Measurements from ENCODE around the gene PRMT1. TPM values are rescaled to one million over a fixed set of nuclear protein-coding genes. Genes with fewer than 3 reads are reported as not detected.

The PRMT1 gene
- total RNA-seq, 2 donors from 2014 or later: 83.9 to 97.7 TPM

- H3K27me3 Mint-ChIP-seq: no peaks in the 10 kb centered on the region
- peak; percentile 75 for ATAC-seq
- no peaks in the 10 kb centered on the region for H3K9me3 ChIP-seq (ENCODE audit: control insufficient read depth, low read length, poor library complexity, severe bottlenecking)
- H3K4me1 Mint-ChIP-seq: peaks cover 50% of the 10 kb centered on the region
- DNase-seq: peak; percentile 98 to 100 (median 99)
- peaks cover 4% of the 10 kb centered on the region for H3K36me3 Mint-ChIP-seq (ENCODE audit: low read depth)
- H3K27ac Mint-ChIP-seq: peak within 1 kb of the TSS; percentile 98
- peak within 1 kb of the TSS; percentile 95 for H3K4me3 Mint-ChIP-seq
Observed at GRCh38 chr19:49641688-49642491, 35.2 kb upstream of the PRMT1 start, which contains the start of gene SCAF1. Gene SCAF1 (plus strand): TSS chr19:49642209. CDS start chr19:49645027, 2,818 bp downstream.

GRCh38 chr19:49642492-49643035, 34.5 kb upstream of the PRMT1 start:
- Mint-ChIP-seq H3K27ac (peak overlapping the region; percentile 98), H3K4me3 (peak overlapping the region; percentile 95), H3K36me3 (ENCODE audit: low read depth) (peaks cover 4% of the 10 kb centered on the region), H3K27me3 (no peaks in the 10 kb centered on the region), H3K4me1 (peaks cover 47% of the 10 kb centered on the region)
- no peaks in the 10 kb centered on the region for H3K9me3 ChIP-seq (ENCODE audit: control insufficient read depth, low read length, poor library complexity, severe bottlenecking)
- DNase-seq (no peak), ATAC-seq (no peak)

GRCh38 chr19:49643466-49643865, 33.6 kb upstream of the PRMT1 start:
- H3K9me3 ChIP-seq (ENCODE audit: control insufficient read depth, low read length, poor library complexity, severe bottlenecking): no peaks in the 10 kb centered on the region
- Mint-ChIP-seq H3K27ac (peak overlapping the region; percentile 98), H3K27me3 (no peaks in the 10 kb centered on the region), H3K36me3 (ENCODE audit: low read depth) (peaks cover 4% of the 10 kb centered on the region), H3K4me1 (peaks cover 41% of the 10 kb centered on the region), H3K4me3 (peak overlapping the region; percentile 95)
- ATAC-seq (no peak), DNase-seq (no peak)

- peaks cover 25% of the 10 kb centered on the region for H3K4me1 Mint-ChIP-seq
- DNase-seq (no peak), ATAC-seq (no peak)
- no peak overlapping the region for H3K27ac Mint-ChIP-seq
- H3K36me3 Mint-ChIP-seq (ENCODE audit: low read depth): peaks cover 4% of the 10 kb centered on the region
- H3K4me3 Mint-ChIP-seq: no peak overlapping the region
- H3K27me3 Mint-ChIP-seq: no peaks in the 10 kb centered on the region
- no peaks in the 10 kb centered on the region for H3K9me3 ChIP-seq (ENCODE audit: control insufficient read depth, low read length, poor library complexity, severe bottlenecking)
Observed at GRCh38 chr19:49645592-49645991, 31.5 kb upstream of the PRMT1 start.

GRCh38 chr19:49645995-49646394, 31.1 kb upstream of the PRMT1 start:
- no peak for ATAC-seq
- no peaks in the 10 kb centered on the region for H3K27me3 Mint-ChIP-seq
- no peak overlapping the region for H3K27ac Mint-ChIP-seq
- DNase-seq: no peak
- H3K9me3 ChIP-seq (ENCODE audit: control insufficient read depth, low read length, poor library complexity, severe bottlenecking): no peaks in the 10 kb centered on the region
- H3K4me3 Mint-ChIP-seq: no peak overlapping the region
- H3K36me3 Mint-ChIP-seq (ENCODE audit: low read depth): peaks cover 4% of the 10 kb centered on the region
- H3K4me1 Mint-ChIP-seq: peaks cover 21% of the 10 kb centered on the region

GRCh38 chr19:49646586-49646985, 30.5 kb upstream of the PRMT1 start:
- no peak overlapping the region for H3K4me3 Mint-ChIP-seq
- H3K9me3 ChIP-seq (ENCODE audit: control insufficient read depth, low read length, poor library complexity, severe bottlenecking): no peaks in the 10 kb centered on the region
- no peak overlapping the region for H3K27ac Mint-ChIP-seq
- peaks cover 4% of the 10 kb centered on the region for H3K36me3 Mint-ChIP-seq (ENCODE audit: low read depth)
- H3K4me1 Mint-ChIP-seq: peaks cover 19% of the 10 kb centered on the region
- DNase-seq (no peak), ATAC-seq (no peak)
- no peaks in the 10 kb centered on the region for H3K27me3 Mint-ChIP-seq

- Mint-ChIP-seq H3K4me3 (no peak overlapping the region), H3K4me1 (peaks cover 3% of the 10 kb centered on the region), H3K27me3 (no peaks in the 10 kb centered on the region), H3K27ac (no peak overlapping the region), H3K36me3 (ENCODE audit: low read depth) (no peaks in the 10 kb centered on the region)
- no peaks in the 10 kb centered on the region for H3K9me3 ChIP-seq (ENCODE audit: control insufficient read depth, low read length, poor library complexity, severe bottlenecking)
- no peak for DNase-seq
- ATAC-seq: no peak
Observed at GRCh38 chr19:49651029-49651819, 25.8 kb upstream of the PRMT1 start.

GRCh38 chr19:49651820-49652550, 25.1 kb upstream of the PRMT1 start:
- no peaks in the 10 kb centered on the region for H3K9me3 ChIP-seq (ENCODE audit: control insufficient read depth, low read length, poor library complexity, severe bottlenecking)
- DNase-seq (no peak), ATAC-seq (no peak)
- Mint-ChIP-seq H3K4me3 (no peak overlapping the region), H3K27me3 (no peaks in the 10 kb centered on the region), H3K27ac (no peak overlapping the region), H3K4me1 (peaks cover 7% of the 10 kb centered on the region), H3K36me3 (ENCODE audit: low read depth) (no peaks in the 10 kb centered on the region)

GRCh38 chr19:49652551-49653465, 24.3 kb upstream of the PRMT1 start:
- Mint-ChIP-seq H3K36me3 (ENCODE audit: low read depth) (peaks cover 3% of the 10 kb centered on the region), H3K27ac (no peak overlapping the region), H3K4me1 (peaks cover 9% of the 10 kb centered on the region), H3K4me3 (peak overlapping the region; percentile 28), H3K27me3 (no peaks in the 10 kb centered on the region)
- no peaks in the 10 kb centered on the region for H3K9me3 ChIP-seq (ENCODE audit: control insufficient read depth, low read length, poor library complexity, severe bottlenecking)
- DNase-seq (no peak), ATAC-seq (no peak)

GRCh38 chr19:49653466-49653806, 23.6 kb upstream of the PRMT1 start:
- no peaks in the 10 kb centered on the region for H3K9me3 ChIP-seq (ENCODE audit: control insufficient read depth, low read length, poor library complexity, severe bottlenecking)
- Mint-ChIP-seq H3K4me1 (peaks cover 9% of the 10 kb centered on the region), H3K4me3 (no peak overlapping the region), H3K36me3 (ENCODE audit: low read depth) (peaks cover 3% of the 10 kb centered on the region), H3K27me3 (no peaks in the 10 kb centered on the region), H3K27ac (peak overlapping the region; percentile 16)
- DNase-seq (no peak), ATAC-seq (no peak)

GRCh38 chr19:49654581-49654980, 22.5 kb upstream of the PRMT1 start:
- DNase-seq: no peak
- no peaks in the 10 kb centered on the region for H3K9me3 ChIP-seq (ENCODE audit: control insufficient read depth, low read length, poor library complexity, severe bottlenecking)
- H3K27ac Mint-ChIP-seq: no peak overlapping the region
- no peak for ATAC-seq
- no peak overlapping the region for H3K4me3 Mint-ChIP-seq
- no peaks in the 10 kb centered on the region for H3K27me3 Mint-ChIP-seq
- peaks cover 12% of the 10 kb centered on the region for H3K4me1 Mint-ChIP-seq
- peaks cover 3% of the 10 kb centered on the region for H3K36me3 Mint-ChIP-seq (ENCODE audit: low read depth)
